Measurements from ENCODE around the gene SPTBN5. TPM values are rescaled to one million over a fixed set of nuclear protein-coding genes. Genes with fewer than 3 reads are reported as not detected.
"Not testable (repeated sequence)": the region's sequence is repeated elsewhere in the genome, so short reads cannot be mapped to it uniquely, and the experiment has no call there.

The SPTBN5 gene
- total RNA-seq, 1 experiment from 2014 or later, result 2.1 TPM

DNA sequence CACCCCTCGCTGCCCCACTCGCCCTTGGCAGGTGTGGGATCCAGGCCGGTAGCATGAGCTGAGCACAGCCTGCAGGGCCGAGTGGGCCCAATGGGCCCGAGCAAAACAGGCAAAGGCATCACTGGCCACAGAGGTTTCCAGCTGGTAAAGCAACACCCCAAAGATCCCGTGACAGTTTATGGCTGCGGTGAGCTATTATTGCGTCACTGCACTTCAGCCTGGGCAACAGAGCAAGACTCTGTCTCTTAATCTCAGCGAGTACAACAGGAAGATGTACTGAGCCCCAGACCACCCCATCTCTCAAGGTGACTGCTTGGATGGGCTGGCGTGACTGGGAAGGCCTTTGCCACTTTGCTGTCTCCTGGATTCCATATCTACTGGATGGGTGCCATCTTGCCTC lies 61.6 kb downstream of the SPTBN5 start:
- ChIA-PET POLR2A (no interaction called here), CTCF (interaction anchor here (1.1 kb wide), 1 partner anchor 72 kb away, joined by 3 read pairs; no protein-coding TSS in a partner anchor)
- DNase-seq (ENCODE audit: low read depth, low spot score) (no peak), ATAC-seq (no peak)
- intact Hi-C loops (cut with micrococcal nuclease; ENCODE audit: unreplicated experiment) (no loop called here), in situ Hi-C loops (cut with HindIII; ENCODE audit: low pct_unique_long_range_greater_than_20kb, low sequenced_read_pairs) (no loop called here)
- no peaks in the 10 kb centered on the region for H3K27me3 ChIP-seq (ENCODE audit: control insufficient read depth, insufficient read depth, low read length)
- peaks cover 8% of the 10 kb centered on the region for H3K4me1 ChIP-seq (ENCODE audit: control insufficient read depth, insufficient read depth, low read length)
- no peaks in the 10 kb centered on the region for H3K36me3 ChIP-seq (ENCODE audit: control insufficient read depth, insufficient read depth, low read length)
- no peak overlapping the region for H3K4me3 ChIP-seq (ENCODE audit: low read depth in 2 of 2, low read length in 2 of 2)
- TF ChIP-seq, protein P1, sequence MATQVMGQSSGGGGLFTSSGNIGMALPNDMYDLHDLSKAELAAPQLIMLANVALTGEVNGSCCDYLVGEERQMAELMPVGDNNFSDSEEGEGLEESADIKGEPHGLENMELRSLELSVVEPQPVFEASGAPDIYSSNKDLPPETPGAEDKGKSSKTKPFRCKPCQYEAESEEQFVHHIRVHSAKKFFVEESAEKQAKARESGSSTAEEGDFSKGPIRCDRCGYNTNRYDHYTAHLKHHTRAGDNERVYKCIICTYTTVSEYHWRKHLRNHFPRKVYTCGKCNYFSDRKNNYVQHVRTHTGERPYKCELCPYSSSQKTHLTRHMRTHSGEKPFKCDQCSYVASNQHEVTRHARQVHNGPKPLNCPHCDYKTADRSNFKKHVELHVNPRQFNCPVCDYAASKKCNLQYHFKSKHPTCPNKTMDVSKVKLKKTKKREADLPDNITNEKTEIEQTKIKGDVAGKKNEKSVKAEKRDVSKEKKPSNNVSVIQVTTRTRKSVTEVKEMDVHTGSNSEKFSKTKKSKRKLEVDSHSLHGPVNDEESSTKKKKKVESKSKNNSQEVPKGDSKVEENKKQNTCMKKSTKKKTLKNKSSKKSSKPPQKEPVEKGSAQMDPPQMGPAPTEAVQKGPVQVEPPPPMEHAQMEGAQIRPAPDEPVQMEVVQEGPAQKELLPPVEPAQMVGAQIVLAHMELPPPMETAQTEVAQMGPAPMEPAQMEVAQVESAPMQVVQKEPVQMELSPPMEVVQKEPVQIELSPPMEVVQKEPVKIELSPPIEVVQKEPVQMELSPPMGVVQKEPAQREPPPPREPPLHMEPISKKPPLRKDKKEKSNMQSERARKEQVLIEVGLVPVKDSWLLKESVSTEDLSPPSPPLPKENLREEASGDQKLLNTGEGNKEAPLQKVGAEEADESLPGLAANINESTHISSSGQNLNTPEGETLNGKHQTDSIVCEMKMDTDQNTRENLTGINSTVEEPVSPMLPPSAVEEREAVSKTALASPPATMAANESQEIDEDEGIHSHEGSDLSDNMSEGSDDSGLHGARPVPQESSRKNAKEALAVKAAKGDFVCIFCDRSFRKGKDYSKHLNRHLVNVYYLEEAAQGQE (IDR thresholded peaks at IDR 0.05; ENCODE audit: insufficient read depth in 1 of 2, low read depth in 2 of 2, low read length in 1 of 2), result no peak
- TF ChIP-seq, protein P2, sequence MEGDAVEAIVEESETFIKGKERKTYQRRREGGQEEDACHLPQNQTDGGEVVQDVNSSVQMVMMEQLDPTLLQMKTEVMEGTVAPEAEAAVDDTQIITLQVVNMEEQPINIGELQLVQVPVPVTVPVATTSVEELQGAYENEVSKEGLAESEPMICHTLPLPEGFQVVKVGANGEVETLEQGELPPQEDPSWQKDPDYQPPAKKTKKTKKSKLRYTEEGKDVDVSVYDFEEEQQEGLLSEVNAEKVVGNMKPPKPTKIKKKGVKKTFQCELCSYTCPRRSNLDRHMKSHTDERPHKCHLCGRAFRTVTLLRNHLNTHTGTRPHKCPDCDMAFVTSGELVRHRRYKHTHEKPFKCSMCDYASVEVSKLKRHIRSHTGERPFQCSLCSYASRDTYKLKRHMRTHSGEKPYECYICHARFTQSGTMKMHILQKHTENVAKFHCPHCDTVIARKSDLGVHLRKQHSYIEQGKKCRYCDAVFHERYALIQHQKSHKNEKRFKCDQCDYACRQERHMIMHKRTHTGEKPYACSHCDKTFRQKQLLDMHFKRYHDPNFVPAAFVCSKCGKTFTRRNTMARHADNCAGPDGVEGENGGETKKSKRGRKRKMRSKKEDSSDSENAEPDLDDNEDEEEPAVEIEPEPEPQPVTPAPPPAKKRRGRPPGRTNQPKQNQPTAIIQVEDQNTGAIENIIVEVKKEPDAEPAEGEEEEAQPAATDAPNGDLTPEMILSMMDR (IDR thresholded peaks at IDR 0.05), result no peak
- TF ChIP-seq TCF7L2 (IDR thresholded peaks at IDR 0.05; ENCODE audit: low read depth, low read length), result no peak
- no peak for TF ChIP-seq POLR2AphosphoS5 (IDR thresholded peaks at IDR 0.05; ENCODE audit: low read depth, low read length)
- no peak for TF ChIP-seq SIN3A (IDR thresholded peaks at IDR 0.05; ENCODE audit: borderline replicate concordance, insufficient read depth, low read depth, low read length)
- H3K9me3 ChIP-seq (ENCODE audit: control insufficient read depth, insufficient read depth, low read depth, low read length), result no peaks in the 10 kb centered on the region
- no peak overlapping the region for H3K27ac ChIP-seq (ENCODE audit: low read length)
- BruUV-seq (replicated peaks), result no TSS peak

DNA sequence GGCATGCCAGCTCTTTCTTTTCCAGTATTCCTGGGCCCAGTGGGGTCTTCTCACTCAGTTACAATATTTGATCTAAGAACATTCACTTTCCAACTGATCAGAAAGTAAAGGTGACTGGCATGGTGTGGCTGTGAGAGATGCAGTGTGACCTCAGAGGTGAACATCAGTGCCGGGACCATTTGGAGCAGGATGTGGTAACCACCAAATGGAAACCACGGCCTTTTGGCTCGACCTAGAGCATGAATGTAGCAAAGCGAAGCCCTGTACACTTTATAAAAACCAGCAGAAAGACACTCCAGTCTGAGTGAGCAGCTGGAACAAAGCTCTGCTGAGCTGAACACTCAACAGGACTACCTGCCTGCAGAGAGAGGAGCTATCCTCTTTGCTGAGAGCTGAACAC lies 62.6 kb downstream of the SPTBN5 start:
- H3K4me3 ChIP-seq (ENCODE audit: low read depth in 2 of 2, low read length in 2 of 2); H3K9me3 ChIP-seq (ENCODE audit: control insufficient read depth, insufficient read depth, low read depth, low read length); H3K27ac ChIP-seq (ENCODE audit: low read length); POLR2A ChIA-PET; intact Hi-C loops (cut with micrococcal nuclease; ENCODE audit: unreplicated experiment); DNase-seq (ENCODE audit: low read depth, low spot score); BruUV-seq (replicated peaks); in situ Hi-C loops (cut with HindIII; ENCODE audit: low pct_unique_long_range_greater_than_20kb, low sequenced_read_pairs); H3K4me1 ChIP-seq (ENCODE audit: control insufficient read depth, insufficient read depth, low read length); H3K27me3 ChIP-seq (ENCODE audit: control insufficient read depth, insufficient read depth, low read length); H3K36me3 ChIP-seq (ENCODE audit: control insufficient read depth, insufficient read depth, low read length); ATAC-seq: not testable (repeated sequence)
- CTCF ChIA-PET, result interaction anchor here (1.1 kb wide), 1 partner anchor 73 kb away, joined by 3 read pairs; no protein-coding TSS in a partner anchor

DNA sequence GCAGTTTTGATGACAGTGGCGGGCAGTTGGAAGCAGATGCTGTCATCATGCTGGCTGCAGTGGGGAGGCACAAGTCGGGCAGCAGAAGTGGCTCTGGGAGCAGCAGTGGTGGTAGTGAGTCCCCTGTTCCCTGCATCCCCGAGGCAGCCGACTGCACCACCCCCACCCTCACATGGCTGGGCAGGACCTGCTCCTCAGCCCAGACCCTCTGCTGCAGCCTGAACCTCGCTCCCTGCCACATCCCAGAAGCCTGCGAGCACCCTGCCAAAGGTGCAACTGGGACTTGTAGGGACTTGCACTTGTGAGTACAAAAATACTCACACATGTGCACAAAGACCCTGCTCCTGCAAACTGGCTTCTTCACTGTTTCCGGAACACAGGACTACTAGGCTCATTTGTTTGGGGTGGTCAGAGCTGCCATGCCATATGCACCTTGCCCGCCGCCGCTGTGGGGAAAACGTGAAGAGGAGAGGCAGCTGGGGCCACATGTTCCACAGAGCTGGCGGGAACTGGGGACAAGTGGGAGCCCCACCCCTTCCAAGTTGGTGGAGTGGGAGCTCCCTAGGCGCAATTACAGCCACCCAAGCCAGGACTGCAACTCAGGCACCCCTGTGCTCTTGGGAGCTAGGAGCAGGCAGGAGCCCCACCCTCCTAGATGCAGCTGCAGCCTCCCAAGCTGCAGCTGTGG lies 63.8 kb downstream of the SPTBN5 start:
- in situ Hi-C loops (cut with HindIII; ENCODE audit: low pct_unique_long_range_greater_than_20kb, low sequenced_read_pairs), result no loop called here
- intact Hi-C loops (cut with micrococcal nuclease; ENCODE audit: unreplicated experiment), result no loop called here
- no peak for ATAC-seq

More for the DNA sequence above, 63.8 kb downstream of the SPTBN5 start:
- TF ChIP-seq, protein P2 (IDR thresholded peaks at IDR 0.05), result no peak
- BruUV-seq (replicated peaks), result no TSS peak
- Histone ChIP-seq H3K9me3 (ENCODE audit: control insufficient read depth, insufficient read depth, low read depth, low read length) (no peaks in the 10 kb centered on the region), H3K4me1 (ENCODE audit: control insufficient read depth, insufficient read depth, low read length) (peaks cover 8% of the 10 kb centered on the region), H3K36me3 (ENCODE audit: control insufficient read depth, insufficient read depth, low read length) (no peaks in the 10 kb centered on the region), H3K27ac (ENCODE audit: low read length) (no peak overlapping the region), H3K27me3 (ENCODE audit: control insufficient read depth, insufficient read depth, low read length) (no peaks in the 10 kb centered on the region), H3K4me3 (ENCODE audit: low read depth in 2 of 2, low read length in 2 of 2) (no peak overlapping the region)
- ChIA-PET POLR2A (no interaction called here), CTCF (no interaction called here)
- no peak for DNase-seq (ENCODE audit: low read depth, low spot score)
